Kasumi-1 (cell line): ENCODE results near the gene NFATC4.

ENCODE experiments used
- DNase-seq, 2 experiments: peaks; one replicate each; lab custom pipeline; 2025; lab: John Stamatoyannopoulos, UW

NFATC4 gene

GRCh38 chr14:24409956-24410355 lies 42.0 kb downstream of the NFATC4 start:
- DNase-seq: no peak

GRCh38 chr14:24411443-24412389 lies 43.7 kb downstream of the NFATC4 start:
- peak; percentile 56 to 78 for DNase-seq

- no peak for DNase-seq
These were observed 46.1 kb downstream of the NFATC4 start for GRCh38 chr14:24414077-24414476.

- no peak for DNase-seq
These were observed 46.9 kb downstream of the NFATC4 start for GRCh38 chr14:24414732-24415420.

GRCh38 chr14:24415421-24416253 lies 47.7 kb downstream of the NFATC4 start:
- no peak for DNase-seq

GRCh38 chr14:24416254-24416931 lies 48.4 kb downstream of the NFATC4 start:
- DNase-seq: no peak

- DNase-seq: no peak
These were observed 49.1 kb downstream of the NFATC4 start for GRCh38 chr14:24416932-24417619.

GRCh38 chr14:24417832-24418491 lies 50.0 kb downstream of the NFATC4 start:
- no peak for DNase-seq

- no peak for DNase-seq
These were observed 50.5 kb downstream of the NFATC4 start for GRCh38 chr14:24418492-24418873.

GRCh38 chr14:24422261-24422660 lies 54.3 kb downstream of the NFATC4 start:
- DNase-seq: peak; percentile 44 to 56

- no peak for DNase-seq
These were observed 55.0 kb downstream of the NFATC4 start for GRCh38 chr14:24422694-24423601.

- DNase-seq: no peak
These were observed 57.7 kb downstream of the NFATC4 start for GRCh38 chr14:24425704-24426103.

- no peak for DNase-seq
These were observed 58.3 kb downstream of the NFATC4 start for GRCh38 chr14:24426150-24426911.

GRCh38 chr14:24426912-24427536 lies 59.0 kb downstream of the NFATC4 start:
- DNase-seq: peak in 1 of 2 experiments; percentile 12

- DNase-seq: no peak
These were observed 59.8 kb downstream of the NFATC4 start for GRCh38 chr14:24427537-24428508.

GRCh38 chr14:24428628-24429394 lies 60.8 kb downstream of the NFATC4 start:
- no peak for DNase-seq
